ENCODE data around the gene CHST2. TPM values are rescaled to one million over a fixed set of nuclear protein-coding genes. Genes with fewer than 3 reads are reported as not detected.
"Not testable (repeated sequence)": the region's sequence is repeated elsewhere in the genome, so short reads cannot be mapped to it uniquely, and the experiment has no call there.

CHST2 gene
- 2.4 TPM for total RNA-seq
- long read RNA-seq, full-length matches to known transcripts: 6 of 7 reads
- long read RNA-seq, partial matches to known transcripts: 0 of 7 reads
- long read RNA-seq, other reads (novel, unspliced or antisense): 1 of 7 reads

DNA sequence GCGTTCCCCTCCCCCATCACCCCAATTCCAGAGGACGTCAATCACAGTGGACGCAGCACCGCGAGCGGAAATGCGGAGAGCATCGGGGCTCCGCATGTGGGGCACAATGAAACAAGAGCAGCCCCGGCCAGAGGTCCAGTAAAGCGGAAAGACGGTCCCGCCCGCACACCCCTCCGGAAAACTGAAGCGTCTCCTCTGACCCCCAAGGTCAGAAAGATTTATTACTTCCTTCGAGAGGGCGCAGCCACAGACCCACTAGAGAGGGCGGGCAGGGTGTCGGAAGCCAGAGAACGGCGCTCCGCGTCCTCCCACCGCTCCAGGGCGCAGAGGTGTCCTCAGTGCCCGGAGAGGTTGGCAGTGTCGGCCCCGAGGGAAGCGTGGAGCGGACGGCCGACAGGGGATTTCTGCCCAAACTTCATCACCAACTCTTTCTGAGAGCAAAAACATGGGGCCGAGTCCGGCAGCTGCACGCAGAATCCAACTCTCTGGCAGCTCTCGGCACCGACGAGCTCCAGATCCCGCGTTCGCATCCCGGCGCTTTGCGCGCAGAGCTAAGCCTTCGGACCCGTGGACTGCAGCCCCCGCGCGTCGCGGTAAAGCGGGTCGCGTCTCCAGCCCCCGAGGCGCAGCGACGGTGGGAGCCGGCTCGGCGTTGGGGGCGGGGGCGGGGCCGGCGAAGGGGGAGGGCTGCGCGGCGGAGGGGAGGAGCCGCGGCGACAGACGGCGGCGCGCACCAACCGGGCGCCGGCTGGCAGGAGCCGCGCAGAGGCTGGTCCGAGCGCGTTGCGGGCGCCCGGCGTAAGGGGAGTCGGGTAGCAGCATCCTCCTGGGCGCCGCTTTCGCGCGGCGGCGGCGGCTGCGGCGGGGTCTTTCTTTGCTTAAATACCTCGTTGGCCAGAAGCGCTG is at the start of gene CHST2:
TSS of gene CHST2 (plus strand) at position 763 of the 906 bp plus-strand sequence. CDS start 1,046 bp downstream, outside the sequence.
- DNase-seq (ENCODE audit: low spot score): peak; percentile 87
- intact Hi-C loops (cut with DNase I): no loop called here

GRCh38 chr3:143070977-143071551 is 48.5 kb upstream of the CHST2 start:
- no peak for DNase-seq (ENCODE audit: low spot score)
- intact Hi-C loops (cut with DNase I): no loop called here

GRCh38 chr3:143071776-143072175 is 47.8 kb upstream of the CHST2 start:
- no peak for DNase-seq (ENCODE audit: low spot score)
- intact Hi-C loops (cut with DNase I): no loop called here

DNA sequence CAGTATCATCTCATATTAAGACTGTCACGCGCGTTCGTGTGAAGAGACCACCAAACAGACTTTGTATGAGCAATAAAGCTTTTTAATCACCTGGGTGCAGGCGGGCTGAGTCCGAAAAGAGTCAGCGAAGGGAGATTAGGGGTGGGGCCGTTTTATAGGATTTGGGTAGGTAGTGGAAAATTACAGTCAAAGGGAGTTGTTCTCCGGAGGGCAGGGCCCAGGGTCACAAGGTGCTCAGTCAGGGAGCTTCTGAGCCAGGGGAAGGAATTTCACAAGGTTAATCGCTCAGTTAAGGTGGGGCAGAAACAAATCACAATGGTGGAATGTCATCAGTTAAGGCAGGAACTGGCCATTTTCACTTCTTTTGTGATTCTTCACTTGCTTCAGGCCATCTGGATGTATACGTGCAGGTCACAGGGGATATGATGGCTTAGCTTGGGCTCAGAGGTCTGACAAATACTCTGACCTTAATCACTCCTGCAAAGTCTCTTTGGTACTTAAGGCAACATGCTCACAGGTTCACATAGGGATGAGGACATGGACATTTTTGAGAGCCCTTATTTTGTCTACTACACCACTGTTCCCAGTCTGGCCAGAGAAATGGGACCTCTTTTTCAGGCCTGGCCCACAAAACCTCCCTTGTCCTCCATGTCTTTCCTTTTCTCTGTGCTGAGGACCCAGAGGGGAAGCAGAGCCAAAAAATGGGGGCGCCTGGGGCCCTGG is 47.1 kb upstream of the CHST2 start:
- intact Hi-C loops (cut with DNase I); DNase-seq (ENCODE audit: low spot score): not testable (repeated sequence)

DNA sequence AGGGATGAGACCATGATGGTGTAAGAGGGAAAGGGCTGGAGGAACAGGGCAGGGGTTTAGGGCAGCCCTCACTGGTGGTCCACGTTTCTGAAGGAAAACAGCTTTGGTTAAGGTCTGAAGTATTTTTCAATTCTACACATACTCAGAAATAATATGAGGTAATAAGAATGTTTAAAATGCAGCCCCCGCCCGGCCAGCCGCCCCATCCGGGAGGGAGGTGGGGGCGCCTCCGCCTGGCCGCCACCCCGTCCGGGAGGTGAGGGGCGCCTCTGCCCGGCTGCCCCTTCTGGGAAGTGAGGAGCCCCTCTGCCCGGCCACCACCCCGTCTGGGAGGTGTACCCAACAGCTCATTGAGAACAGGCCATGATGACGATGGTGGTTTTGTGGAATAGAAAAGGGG is 46.0 kb upstream of the CHST2 start:
- DNase-seq (ENCODE audit: low spot score); intact Hi-C loops (cut with DNase I): not testable (repeated sequence)

DNA sequence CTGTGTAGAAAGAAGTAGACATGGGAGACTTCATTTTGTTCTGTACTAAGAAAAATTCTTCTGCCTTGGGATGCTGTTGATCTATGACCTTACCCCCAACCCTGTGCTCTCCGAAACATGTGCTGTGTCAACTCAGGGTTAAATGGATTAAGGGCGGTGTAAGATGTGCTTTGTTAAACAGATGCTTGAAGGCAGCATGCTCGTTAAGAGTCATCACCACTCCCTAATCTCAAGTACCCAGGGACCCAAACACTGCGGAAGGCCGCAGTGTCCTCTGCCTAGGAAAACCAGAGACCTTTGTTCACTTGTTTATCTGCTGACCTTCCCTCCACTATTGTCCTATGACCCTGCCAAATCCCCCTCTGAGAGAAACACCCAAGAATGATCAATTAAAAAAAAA is 45.6 kb upstream of the CHST2 start:
- intact Hi-C loops (cut with DNase I); DNase-seq (ENCODE audit: low spot score): not testable (repeated sequence)

DNA sequence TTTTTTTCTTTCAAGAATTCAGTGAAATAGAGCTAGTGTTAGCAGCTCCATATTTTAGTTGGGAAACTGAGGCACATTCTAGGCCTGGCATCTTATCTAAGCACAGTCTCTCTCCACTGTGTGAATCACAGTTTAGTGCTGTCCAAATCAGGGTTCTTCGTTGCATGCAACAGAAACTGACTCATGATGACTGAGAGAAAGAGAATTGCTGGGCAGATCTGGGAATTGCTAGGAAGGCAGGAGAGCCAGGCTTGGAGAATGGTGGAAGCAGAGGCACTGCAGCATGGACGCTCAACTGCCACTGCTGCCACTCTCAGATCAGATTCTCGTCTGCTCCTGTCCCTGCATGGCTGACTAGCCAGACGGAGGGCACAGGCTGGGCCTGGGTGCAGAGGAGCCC is 40.7 kb upstream of the CHST2 start:
- intact Hi-C loops (cut with DNase I): no loop called here

DNA sequence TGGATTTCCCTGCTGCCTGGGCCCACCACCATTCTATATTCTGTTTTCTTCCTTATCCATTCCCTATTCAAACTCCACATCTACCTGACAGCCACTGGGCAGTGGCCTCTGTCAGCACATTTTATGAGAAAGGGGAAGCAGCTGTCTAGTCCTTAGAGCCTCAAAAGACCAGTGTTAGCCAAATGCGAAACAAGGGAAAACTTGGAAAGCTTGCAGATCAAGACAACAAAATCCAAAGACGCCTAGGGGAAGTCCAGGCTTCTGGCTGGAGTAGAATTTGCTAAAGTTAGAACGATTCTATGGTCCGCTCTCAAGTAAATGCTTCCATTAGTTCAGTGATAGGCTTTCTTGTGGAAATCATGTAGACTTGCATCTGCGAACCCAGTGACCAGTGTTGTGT is 39.4 kb upstream of the CHST2 start:
- DNase-seq (ENCODE audit: low spot score): no peak
- intact Hi-C loops (cut with DNase I): no loop called here

More for the DNA sequence above, 40.7 kb upstream of the CHST2 start:
- DNase-seq (ENCODE audit: low spot score): no peak

GRCh38 chr3:143081365-143081764 is 38.2 kb upstream of the CHST2 start:
- intact Hi-C loops (cut with DNase I): no loop called here
- no peak for DNase-seq (ENCODE audit: low spot score)

DNA sequence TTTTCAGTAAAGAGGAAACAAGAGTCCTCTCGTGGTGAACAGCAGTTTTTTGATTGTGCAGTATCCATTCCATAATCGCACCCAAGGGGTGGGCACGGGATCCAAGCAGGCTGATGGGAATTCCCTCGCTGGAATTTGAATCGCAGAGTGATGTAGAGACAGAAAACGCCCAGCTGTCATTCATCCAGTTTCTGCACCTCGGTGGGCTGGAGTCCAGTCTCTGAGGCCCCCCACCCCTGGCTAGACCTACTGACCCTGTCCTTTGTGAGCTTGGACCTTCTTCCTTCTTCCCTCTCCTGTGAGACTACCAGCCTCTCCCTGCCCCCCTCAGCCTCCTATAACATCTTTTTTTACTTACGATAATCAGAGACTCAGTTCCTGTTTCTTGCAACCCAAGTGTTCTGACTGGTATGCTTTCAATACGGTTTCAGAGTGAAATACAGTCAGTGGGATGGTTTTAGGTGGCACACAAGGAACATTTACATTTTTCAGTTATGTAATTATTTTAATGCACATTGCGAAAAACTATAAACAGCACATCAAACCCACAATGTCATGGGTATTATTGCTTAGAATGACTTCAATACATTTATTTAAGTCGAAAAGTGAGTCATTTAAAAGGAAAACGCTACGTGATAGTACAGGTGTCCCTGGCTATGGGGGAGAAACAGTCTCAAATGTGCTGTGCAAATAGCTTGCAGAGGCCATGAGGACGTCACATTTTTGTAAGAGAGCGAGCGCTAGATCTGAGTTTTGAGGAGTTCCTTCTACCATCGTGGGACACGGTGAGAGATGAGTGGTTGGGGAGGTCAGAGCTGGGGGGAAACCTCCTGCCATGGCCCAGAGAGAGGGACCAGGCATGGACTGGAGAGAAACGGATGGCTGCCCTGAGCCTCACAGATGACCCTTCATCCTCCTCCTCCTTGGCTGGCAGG is 37.5 kb upstream of the CHST2 start:
- DNase-seq (ENCODE audit: low spot score): no peak
- intact Hi-C loops (cut with DNase I): no loop called here

DNA sequence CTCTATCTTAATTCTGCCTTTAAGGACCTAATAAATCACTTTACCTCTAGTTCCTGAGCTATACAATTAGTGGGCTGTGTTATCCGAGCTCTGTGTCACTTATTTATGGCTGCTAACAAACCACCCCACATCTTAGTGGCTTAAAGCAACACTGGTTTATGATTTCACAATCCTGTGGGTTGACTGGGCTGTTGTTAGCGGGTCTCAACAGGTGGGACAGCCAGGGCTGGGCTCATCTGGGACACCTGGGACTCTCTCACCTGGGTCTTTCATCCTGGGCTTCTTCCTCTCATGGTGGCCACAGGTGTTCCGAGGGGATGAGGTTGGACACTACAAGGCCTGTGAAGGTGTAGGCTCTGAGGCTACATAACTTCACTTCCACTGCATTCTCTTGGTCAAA is 35.8 kb upstream of the CHST2 start:
- DNase-seq (ENCODE audit: low spot score): no peak
- intact Hi-C loops (cut with DNase I): no loop called here

- intact Hi-C loops (cut with DNase I): no loop called here
- no peak for DNase-seq (ENCODE audit: low spot score)
Measured at GRCh38 chr3:143084856-143085731, 34.5 kb upstream of the CHST2 start.

DNA sequence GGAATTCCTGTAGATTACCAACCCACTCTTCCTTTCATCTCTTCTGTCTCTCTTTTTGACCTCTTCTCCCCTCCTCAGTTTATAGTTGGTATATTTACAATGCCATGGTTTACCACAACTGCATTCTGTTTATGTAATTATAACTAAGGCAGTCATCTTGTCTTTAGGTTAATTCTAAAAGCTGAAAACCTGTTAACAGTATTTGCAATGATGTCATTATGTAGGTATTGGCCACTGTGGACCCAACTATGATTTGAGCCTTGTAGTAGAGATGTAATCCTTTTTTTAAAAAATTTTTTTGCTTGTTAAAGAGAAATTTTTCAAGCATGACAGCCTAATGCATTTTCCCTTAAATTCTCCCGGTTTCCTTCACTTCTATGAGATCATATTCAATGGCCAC is 30.7 kb upstream of the CHST2 start:
- intact Hi-C loops (cut with DNase I): no loop called here
- no peak for DNase-seq (ENCODE audit: low spot score)

DNA sequence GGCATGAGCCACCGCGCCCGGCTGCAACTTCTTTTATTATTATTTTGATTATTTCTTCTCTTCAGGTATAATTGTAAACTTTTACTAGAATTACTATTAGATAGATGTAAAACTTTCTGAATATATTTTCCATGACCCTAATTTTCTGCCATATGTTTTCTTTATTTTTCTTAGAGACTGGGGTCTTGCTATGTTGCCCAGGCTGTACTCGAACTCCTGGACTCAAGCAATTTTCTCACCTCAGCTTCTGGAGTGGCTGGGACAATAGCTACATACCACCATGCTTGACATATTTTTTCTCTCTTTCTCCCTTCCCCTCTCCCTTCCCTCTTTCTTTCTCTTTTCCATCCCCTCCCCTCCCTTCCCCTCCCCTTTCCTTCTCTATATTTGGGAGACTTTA is 29.6 kb upstream of the CHST2 start:
- intact Hi-C loops (cut with DNase I): no loop called here
- DNase-seq (ENCODE audit: low spot score): no peak

DNA sequence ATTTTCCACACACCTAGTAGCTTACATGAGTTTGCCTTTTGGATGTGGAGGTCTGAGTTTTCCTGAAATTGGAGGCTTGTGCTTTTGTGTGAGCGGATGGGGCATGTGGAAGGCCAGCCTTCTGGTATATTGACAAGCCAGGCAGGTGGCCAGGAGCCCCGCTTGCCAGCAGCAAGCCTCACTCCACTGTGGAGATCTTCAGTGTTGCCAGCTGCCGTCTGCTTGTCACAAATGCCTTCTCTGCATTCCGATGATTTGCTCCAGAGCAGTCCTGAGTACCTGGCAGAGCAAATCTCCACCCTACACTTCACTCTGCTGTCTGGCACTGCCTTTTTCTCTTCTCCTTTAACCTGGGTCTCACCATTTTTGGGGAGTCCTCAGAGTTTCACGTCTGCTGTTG is 29.1 kb upstream of the CHST2 start:
- DNase-seq (ENCODE audit: low spot score): no peak
- intact Hi-C loops (cut with DNase I): no loop called here

- intact Hi-C loops (cut with DNase I): no loop called here
- DNase-seq (ENCODE audit: low spot score): no peak
Measured at GRCh38 chr3:143090976-143091837, 28.4 kb upstream of the CHST2 start.

GRCh38 chr3:143092191-143092590 is 27.4 kb upstream of the CHST2 start:
- intact Hi-C loops (cut with DNase I): no loop called here
- no peak for DNase-seq (ENCODE audit: low spot score)

Data from cardiac septum (tissue), 1 donor.